Sigmoid colon (tissue), 7 donors: ENCODE measurements around the gene DNAH17. TPM values are rescaled to one million over a fixed set of nuclear protein-coding genes. Genes with fewer than 3 reads are reported as not detected.

Experiments
- DNase-seq: peaks from one replicate; pipeline ENCODE4 v3.0.0-alpha.2; 2019
- H3K27ac ChIP-seq, 4 donors: fragments of 200-600 bp; sonication (generic); one replicate each; pipeline ENCODE4 v1.5.1; 2016 to 2019; ENCODE audit warnings: mild to moderate bottlenecking in 1 of 4
- H3K27me3 ChIP-seq, 3 donors: fragments of 200-600 bp; sonication (generic); one replicate each; pipeline ENCODE4 v1.5.1; 2019; ENCODE audit warnings: mild to moderate bottlenecking in 1 of 3
- H3K36me3 ChIP-seq, 4 donors: fragments of 200-600 bp; sonication (generic); one replicate each; pipeline ENCODE4 v1.5.1; 2016 to 2019
- H3K4me1 ChIP-seq, 4 donors: fragments of 200-600 bp; sonication (generic); one replicate each; pipeline ENCODE4 v1.5.1; 2017 to 2019
- H3K4me3 ChIP-seq, 4 donors: fragments of 200-600 bp; sonication (generic); one replicate each; pipeline ENCODE4 v1.5.1; 2017 to 2019; ENCODE audit warnings: mild to moderate bottlenecking in 2 of 4, moderate library complexity in 1 of 4
- H3K9me3 ChIP-seq, 4 donors: fragments of 200-600 bp in 3 of 4; sonication (generic) in 3 of 4; one replicate each; pipeline versions ENCODE4 v1.5.1 to v1.6.1; 2013 to 2019
- CTCF ChIP-seq, 4 experiments: fragments of 450-650 bp in 3 of 4; fragments of 200-600 bp in 1 of 4; IDR thresholded peaks; one replicate each; pipeline ENCODE4 v1.5.1; 2016 to 2019; ENCODE audit warnings: antibody characterized with exemption in 4 of 4, mild to moderate bottlenecking in 3 of 4, moderate library complexity in 2 of 4
- EP300 ChIP-seq, 4 donors: sonication (generic); formaldehyde crosslinking; IDR thresholded peaks; one replicate each; pipeline ENCODE4 v1.6.1; 2017; ENCODE audit warnings: antibody characterized with exemption in 4 of 4
- POLR2A ChIP-seq, 2 donors: fragments of 450-650 bp; IDR thresholded peaks; one replicate each; pipeline ENCODE4 v1.6.1; 2016; ENCODE audit warnings: antibody characterized with exemption in 2 of 2, mild to moderate bottlenecking in 2 of 2, moderate library complexity in 2 of 2
- POLR2AphosphoS5 ChIP-seq, 4 donors: sonication (generic); formaldehyde crosslinking; IDR thresholded peaks; one replicate each; pipeline ENCODE4 v1.6.1; 2017; ENCODE audit warnings: antibody characterized with exemption in 4 of 4
- WGBS, 2 donors: extraction: QIAGEN DNeasy Blood & Tissue Kit; methylation state at CpG; one replicate each; pipeline ENCODE4 v1.1.7; 2013; 5-methylcytosine and 5-hydroxymethylcytosine counted together
- intact Hi-C: fragments of 100-400 bp; cut with DNase I; formaldehyde crosslinking; loops from one replicate; pipeline ENCODE4 v1.15.1; 2023
- polyA plus RNA-seq, 3 donors: library from polyadenylated mRNA; stranded (reverse); fragments of 200-250 nt; gene quantifications; one replicate each; pipeline ENCODE4 v1.2.3, GENCODE V29; 2013
- total RNA-seq, 4 donors: library from RNA; depleted of rRNA; stranded (reverse); fragments of >200 nt; gene quantifications; one replicate each; pipeline ENCODE4 v1.1.0, GENCODE V29; 2016
- donor health status: healthy with polysubstance abuse.
- donor health status: Bipolar disorder and iron deficiency.
- donor health status: healthy.

Gene DNAH17
- total and polyA plus RNA-seq, 7 donors = 0.07 to 0.68 (median 0.26) TPM; not detected in 3

- no peaks in the 10 kb centered on the region for H3K27me3 ChIP-seq
- no peaks in the 10 kb centered on the region for H3K9me3 ChIP-seq
- 94 to 96% methylated on average over 20 of the region's 20 CpGs for WGBS, 2 donors
Observed at GRCh38 chr17:78537217-78537860, 39.9 kb downstream of the DNAH17 start.

GRCh38 chr17:78535273-78536197 lies 41.7 kb downstream of the DNAH17 start:
- peak; percentile 18 for DNase-seq
- H3K27me3 ChIP-seq = no peaks in the 10 kb centered on the region
- intact Hi-C loops = no loop called here
- peaks cover 0 to 11% (median 0%) of the 10 kb centered on the region in 4 donors for H3K4me1 ChIP-seq
- TF ChIP-seq POLR2AphosphoS5 (IDR thresholded peaks at IDR 0.05) = no peak
- TF ChIP-seq CTCF (IDR thresholded peaks at IDR 0.05) = no peak
- TF ChIP-seq EP300 (IDR thresholded peaks at IDR 0.05) = no peak
- TF ChIP-seq POLR2A (IDR thresholded peaks at IDR 0.05) = no peak
- H3K9me3 ChIP-seq = no peaks in the 10 kb centered on the region
- H3K36me3 ChIP-seq = no peaks in the 10 kb centered on the region
- no peak overlapping the region for H3K4me3 ChIP-seq
- 9 to 42% methylated on average over 19 of the region's 19 CpGs for WGBS, 2 donors
- no peak overlapping the region for H3K27ac ChIP-seq

More at GRCh38 chr17:78537217-78537860, 39.9 kb downstream of the DNAH17 start:
- H3K4me3 ChIP-seq = no peak overlapping the region
- DNase-seq = peak; percentile 46
- H3K4me1 ChIP-seq = peaks cover 0 to 11% (median 0%) of the 10 kb centered on the region in 4 donors
- H3K36me3 ChIP-seq = no peaks in the 10 kb centered on the region
- intact Hi-C loops = no loop called here
- TF ChIP-seq EP300 (IDR thresholded peaks at IDR 0.05) (no peak), CTCF (IDR thresholded peaks at IDR 0.05) (no peak), POLR2A (IDR thresholded peaks at IDR 0.05) (no peak), POLR2AphosphoS5 (IDR thresholded peaks at IDR 0.05) (no peak)
- H3K27ac ChIP-seq = no peak overlapping the region

- Histone ChIP-seq H3K4me3 (no peak overlapping the region), H3K4me1 (peaks cover 0 to 11% (median 0%) of the 10 kb centered on the region in 4 donors), H3K27ac (no peak overlapping the region), H3K36me3 (no peaks in the 10 kb centered on the region), H3K27me3 (no peaks in the 10 kb centered on the region), H3K9me3 (no peaks in the 10 kb centered on the region)
- 34 to 60% methylated on average over 6 of the region's 6 CpGs for WGBS, 2 donors
- TF ChIP-seq POLR2AphosphoS5 (IDR thresholded peaks at IDR 0.05) (no peak), POLR2A (IDR thresholded peaks at IDR 0.05) (no peak)
- peak; percentile 55 for DNase-seq
- intact Hi-C loops = no loop called here
Observed at GRCh38 chr17:78534492-78535272, 42.5 kb downstream of the DNAH17 start.

- TF ChIP-seq EP300 (IDR thresholded peaks at IDR 0.05) (no peak), POLR2AphosphoS5 (IDR thresholded peaks at IDR 0.05) (no peak), POLR2A (IDR thresholded peaks at IDR 0.05) (no peak), CTCF (IDR thresholded peaks at IDR 0.05) (no peak)
- Histone ChIP-seq H3K36me3 (no peaks in the 10 kb centered on the region), H3K9me3 (no peaks in the 10 kb centered on the region), H3K4me3 (no peak overlapping the region), H3K27me3 (no peaks in the 10 kb centered on the region), H3K4me1 (peaks cover 0 to 11% (median 0%) of the 10 kb centered on the region in 4 donors), H3K27ac (no peak overlapping the region)
- no peak for DNase-seq
- intact Hi-C loops = no loop called here
- 81 to 90% methylated on average over 19 of the region's 19 CpGs for WGBS, 2 donors
Observed at GRCh38 chr17:78532922-78533640, 44.1 kb downstream of the DNAH17 start.
